Tibial nerve (tissue), 4 donors: ENCODE measurements around the gene FGF19.

Experiments
- CTCF ChIP-seq, 5 experiments: fragments of 200-600 bp in 3 of 5; fragments of 450-650 bp in 2 of 5; sonication (generic) in 3 of 5; IDR thresholded peaks; one replicate each; pipeline ENCODE4 v1.5.1; 2016 to 2019; ENCODE audit warnings: antibody characterized with exemption in 5 of 5, mild to moderate bottlenecking in 3 of 5, moderate library complexity in 2 of 5
- EP300 ChIP-seq, 2 donors: sonication (generic); formaldehyde crosslinking; IDR thresholded peaks; one replicate each; pipeline ENCODE4 v1.6.1; 2017; ENCODE audit warnings: antibody characterized with exemption in 2 of 2, mild to moderate bottlenecking in 1 of 2
- POLR2A ChIP-seq, 2 donors: fragments of 450-650 bp; IDR thresholded peaks; one replicate each; pipeline ENCODE4 v1.6.1; 2017; ENCODE audit warnings: antibody characterized with exemption in 2 of 2, mild to moderate bottlenecking in 2 of 2, moderate library complexity in 2 of 2

GRCh38 chr11:69682681-69683326 lies 21.0 kb downstream of the FGF19 start:
- TF ChIP-seq CTCF (IDR thresholded peaks at IDR 0.05), result no peak
- no peak for TF ChIP-seq POLR2A (IDR thresholded peaks at IDR 0.05)
- no peak for TF ChIP-seq EP300 (IDR thresholded peaks at IDR 0.05)
